ENCODE measurements around the gene FGF22. TPM values are rescaled to one million over a fixed set of nuclear protein-coding genes. Genes with fewer than 3 reads are reported as not detected.

Gene FGF22
- total and polyA plus RNA-seq, 10 of the 15 experiments (the other 5 are each of a cell fraction or from before 2014, with no cell fraction given) = 0.05 TPM; not detected in 9

DNA sequence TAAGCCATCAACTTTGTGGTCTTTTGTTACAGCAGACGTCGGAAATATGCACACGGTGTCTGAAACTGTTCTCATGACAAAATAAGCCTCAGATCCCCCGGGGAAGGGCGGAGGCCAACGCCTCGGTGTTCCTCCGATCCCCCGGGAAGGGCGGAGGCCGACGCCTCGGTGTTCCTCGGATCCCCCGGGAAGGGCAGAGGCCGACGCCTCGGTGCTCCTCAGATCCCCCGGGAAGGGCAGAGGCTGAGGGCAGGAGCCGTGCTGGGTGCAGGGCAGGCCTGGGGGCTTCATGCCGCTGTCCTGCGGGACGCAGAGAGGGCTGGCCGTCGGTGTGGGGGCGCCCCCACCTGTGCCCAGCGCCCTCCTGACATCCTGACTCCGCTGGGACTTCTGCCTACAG lies 4.7 kb downstream of the FGF22 start (continued):
- TF ChIP-seq, protein P1, sequence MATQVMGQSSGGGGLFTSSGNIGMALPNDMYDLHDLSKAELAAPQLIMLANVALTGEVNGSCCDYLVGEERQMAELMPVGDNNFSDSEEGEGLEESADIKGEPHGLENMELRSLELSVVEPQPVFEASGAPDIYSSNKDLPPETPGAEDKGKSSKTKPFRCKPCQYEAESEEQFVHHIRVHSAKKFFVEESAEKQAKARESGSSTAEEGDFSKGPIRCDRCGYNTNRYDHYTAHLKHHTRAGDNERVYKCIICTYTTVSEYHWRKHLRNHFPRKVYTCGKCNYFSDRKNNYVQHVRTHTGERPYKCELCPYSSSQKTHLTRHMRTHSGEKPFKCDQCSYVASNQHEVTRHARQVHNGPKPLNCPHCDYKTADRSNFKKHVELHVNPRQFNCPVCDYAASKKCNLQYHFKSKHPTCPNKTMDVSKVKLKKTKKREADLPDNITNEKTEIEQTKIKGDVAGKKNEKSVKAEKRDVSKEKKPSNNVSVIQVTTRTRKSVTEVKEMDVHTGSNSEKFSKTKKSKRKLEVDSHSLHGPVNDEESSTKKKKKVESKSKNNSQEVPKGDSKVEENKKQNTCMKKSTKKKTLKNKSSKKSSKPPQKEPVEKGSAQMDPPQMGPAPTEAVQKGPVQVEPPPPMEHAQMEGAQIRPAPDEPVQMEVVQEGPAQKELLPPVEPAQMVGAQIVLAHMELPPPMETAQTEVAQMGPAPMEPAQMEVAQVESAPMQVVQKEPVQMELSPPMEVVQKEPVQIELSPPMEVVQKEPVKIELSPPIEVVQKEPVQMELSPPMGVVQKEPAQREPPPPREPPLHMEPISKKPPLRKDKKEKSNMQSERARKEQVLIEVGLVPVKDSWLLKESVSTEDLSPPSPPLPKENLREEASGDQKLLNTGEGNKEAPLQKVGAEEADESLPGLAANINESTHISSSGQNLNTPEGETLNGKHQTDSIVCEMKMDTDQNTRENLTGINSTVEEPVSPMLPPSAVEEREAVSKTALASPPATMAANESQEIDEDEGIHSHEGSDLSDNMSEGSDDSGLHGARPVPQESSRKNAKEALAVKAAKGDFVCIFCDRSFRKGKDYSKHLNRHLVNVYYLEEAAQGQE (IDR thresholded peaks at IDR 0.05; ENCODE audit: low read depth, low read length) = no peak
- TF ChIP-seq BRCA1 (IDR thresholded peaks at IDR 0.05; ENCODE audit: low read depth, low read length) (no peak), RELA (IDR thresholded peaks at IDR 0.05; ENCODE audit: borderline replicate concordance, partially characterized antibody) (no peak), YBX1 (IDR thresholded peaks at IDR 0.05) (no peak), CREB1 (IDR thresholded peaks at IDR 0.05; ENCODE audit: low read depth) (no peak), ZNF622 (IDR thresholded peaks at IDR 0.05) (no peak)

DNA sequence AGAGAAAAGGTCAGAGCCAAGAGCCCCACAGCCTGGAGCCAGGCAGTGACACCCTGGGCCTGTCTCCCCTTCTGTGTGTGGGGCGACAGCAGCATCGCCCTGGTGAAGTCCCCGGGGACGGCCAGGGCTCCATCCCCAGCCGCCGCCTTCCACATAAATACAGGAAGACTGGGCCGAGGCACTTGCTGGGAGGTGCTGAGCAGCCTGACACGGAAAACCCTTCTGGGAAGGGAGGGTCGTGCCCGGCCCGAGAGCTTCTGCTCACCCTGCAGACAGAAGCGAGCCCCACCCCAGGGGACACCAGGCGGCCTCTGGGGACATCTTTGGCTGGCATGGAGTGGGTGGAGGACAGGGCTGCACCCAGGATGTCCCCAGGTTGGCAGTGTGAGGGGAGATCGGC lies 5.1 kb downstream of the FGF22 start:
- Histone ChIP-seq H2AFZ (ENCODE audit: control insufficient read depth, low read depth, low read length) (no peak overlapping the region), H3K79me2 (ENCODE audit: control insufficient read depth, insufficient read depth, low read length) (no peaks in the 10 kb centered on the region), H3K36me3 (ENCODE audit: control insufficient read depth in 2 of 2, insufficient read depth in 2 of 2, low read length in 1 of 2) (peaks cover 0 to 32% of the 10 kb centered on the region in 2 experiments; a peak in 3 of 4 replicates), H3K9me3 (replicated peaks; ENCODE audit: control insufficient read depth, insufficient read depth, low read length) (no peaks in the 10 kb centered on the region), H3K9ac (ENCODE audit: control insufficient read depth, insufficient read depth, low read length) (no peak overlapping the region), H4K20me1 (ENCODE audit: control insufficient read depth, insufficient read depth) (no peaks in the 10 kb centered on the region), H3K4me3 (no peak overlapping the region), H3K27me3 (replicated peaks in 1 of 2; ENCODE audit: control insufficient read depth in 2 of 2, insufficient read depth in 2 of 2, low read length in 1 of 2) (no peaks in the 10 kb centered on the region), H3K27ac (ENCODE audit: control insufficient read depth, insufficient read depth) (no peak overlapping the region), H3K4me1 (ENCODE audit: control insufficient read depth, insufficient read depth, low read length) (no peaks in the 10 kb centered on the region), H3K4me2 (ENCODE audit: control insufficient read depth, insufficient read depth) (no peak overlapping the region)
- ChIA-PET POLR2A (no interaction called here), RAD21 (ENCODE audit: unreplicated experiment) (no interaction called here), CTCF (interaction anchor here (0.6 kb wide), 1 partner anchor 73 kb away, joined by 3 read pairs; no protein-coding TSS in a partner anchor), SMC1A (ENCODE audit: uncharacterized antibody, unreplicated experiment) (no interaction called here)
- in situ Hi-C loops (cut with MboI) = no loop called here
- no peak for FAIRE-seq
- BruUV-seq (replicated peaks) = no TSS peak
- peak; percentile 11; the same call in 1 of the 3 replicates for ATAC-seq
- TF ChIP-seq ZSCAN29 (IDR thresholded peaks at IDR 0.05) = no peak
- TF ChIP-seq, protein P2, sequence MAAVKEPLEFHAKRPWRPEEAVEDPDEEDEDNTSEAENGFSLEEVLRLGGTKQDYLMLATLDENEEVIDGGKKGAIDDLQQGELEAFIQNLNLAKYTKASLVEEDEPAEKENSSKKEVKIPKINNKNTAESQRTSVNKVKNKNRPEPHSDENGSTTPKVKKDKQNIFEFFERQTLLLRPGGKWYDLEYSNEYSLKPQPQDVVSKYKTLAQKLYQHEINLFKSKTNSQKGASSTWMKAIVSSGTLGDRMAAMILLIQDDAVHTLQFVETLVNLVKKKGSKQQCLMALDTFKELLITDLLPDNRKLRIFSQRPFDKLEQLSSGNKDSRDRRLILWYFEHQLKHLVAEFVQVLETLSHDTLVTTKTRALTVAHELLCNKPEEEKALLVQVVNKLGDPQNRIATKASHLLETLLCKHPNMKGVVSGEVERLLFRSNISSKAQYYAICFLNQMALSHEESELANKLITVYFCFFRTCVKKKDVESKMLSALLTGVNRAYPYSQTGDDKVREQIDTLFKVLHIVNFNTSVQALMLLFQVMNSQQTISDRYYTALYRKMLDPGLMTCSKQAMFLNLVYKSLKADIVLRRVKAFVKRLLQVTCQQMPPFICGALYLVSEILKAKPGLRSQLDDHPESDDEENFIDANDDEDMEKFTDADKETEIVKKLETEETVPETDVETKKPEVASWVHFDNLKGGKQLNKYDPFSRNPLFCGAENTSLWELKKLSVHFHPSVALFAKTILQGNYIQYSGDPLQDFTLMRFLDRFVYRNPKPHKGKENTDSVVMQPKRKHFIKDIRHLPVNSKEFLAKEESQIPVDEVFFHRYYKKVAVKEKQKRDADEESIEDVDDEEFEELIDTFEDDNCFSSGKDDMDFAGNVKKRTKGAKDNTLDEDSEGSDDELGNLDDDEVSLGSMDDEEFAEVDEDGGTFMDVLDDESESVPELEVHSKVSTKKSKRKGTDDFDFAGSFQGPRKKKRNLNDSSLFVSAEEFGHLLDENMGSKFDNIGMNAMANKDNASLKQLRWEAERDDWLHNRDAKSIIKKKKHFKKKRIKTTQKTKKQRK (IDR thresholded peaks at IDR 0.05; ENCODE audit: low read depth, low read length) = no peak
- TF ChIP-seq POLR2AphosphoS5 (IDR thresholded peaks at IDR 0.05; ENCODE audit: low read length) = no peak
- TF ChIP-seq, protein P3, sequence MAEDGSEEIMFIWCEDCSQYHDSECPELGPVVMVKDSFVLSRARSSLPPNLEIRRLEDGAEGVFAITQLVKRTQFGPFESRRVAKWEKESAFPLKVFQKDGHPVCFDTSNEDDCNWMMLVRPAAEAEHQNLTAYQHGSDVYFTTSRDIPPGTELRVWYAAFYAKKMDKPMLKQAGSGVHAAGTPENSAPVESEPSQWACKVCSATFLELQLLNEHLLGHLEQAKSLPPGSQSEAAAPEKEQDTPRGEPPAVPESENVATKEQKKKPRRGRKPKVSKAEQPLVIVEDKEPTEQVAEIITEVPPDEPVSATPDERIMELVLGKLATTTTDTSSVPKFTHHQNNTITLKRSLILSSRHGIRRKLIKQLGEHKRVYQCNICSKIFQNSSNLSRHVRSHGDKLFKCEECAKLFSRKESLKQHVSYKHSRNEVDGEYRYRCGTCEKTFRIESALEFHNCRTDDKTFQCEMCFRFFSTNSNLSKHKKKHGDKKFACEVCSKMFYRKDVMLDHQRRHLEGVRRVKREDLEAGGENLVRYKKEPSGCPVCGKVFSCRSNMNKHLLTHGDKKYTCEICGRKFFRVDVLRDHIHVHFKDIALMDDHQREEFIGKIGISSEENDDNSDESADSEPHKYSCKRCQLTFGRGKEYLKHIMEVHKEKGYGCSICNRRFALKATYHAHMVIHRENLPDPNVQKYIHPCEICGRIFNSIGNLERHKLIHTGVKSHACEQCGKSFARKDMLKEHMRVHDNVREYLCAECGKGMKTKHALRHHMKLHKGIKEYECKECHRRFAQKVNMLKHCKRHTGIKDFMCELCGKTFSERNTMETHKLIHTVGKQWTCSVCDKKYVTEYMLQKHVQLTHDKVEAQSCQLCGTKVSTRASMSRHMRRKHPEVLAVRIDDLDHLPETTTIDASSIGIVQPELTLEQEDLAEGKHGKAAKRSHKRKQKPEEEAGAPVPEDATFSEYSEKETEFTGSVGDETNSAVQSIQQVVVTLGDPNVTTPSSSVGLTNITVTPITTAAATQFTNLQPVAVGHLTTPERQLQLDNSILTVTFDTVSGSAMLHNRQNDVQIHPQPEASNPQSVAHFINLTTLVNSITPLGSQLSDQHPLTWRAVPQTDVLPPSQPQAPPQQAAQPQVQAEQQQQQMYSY (CRISPR knock-in tag; IDR thresholded peaks at IDR 0.05) = no peak
- no peak for TF ChIP-seq RB1 (IDR thresholded peaks at IDR 0.05; ENCODE audit: borderline replicate concordance)
- no peak for TF ChIP-seq ASH2L (IDR thresholded peaks at IDR 0.05; ENCODE audit: borderline replicate concordance, low read depth)
- 38% methylated on average over 14 of the region's 14 CpGs for WGBS (ENCODE audit: insufficient coverage, insufficient replicate concordance, low lambda C conversion rate, missing lambda C conversion rate)
- DNase-seq (ENCODE audit: low read depth, low spot score) = no peak
- intact Hi-C loops (cut with micrococcal nuclease; ENCODE audit: unreplicated experiment) = no loop called here

Data from GM12878 (cell line).